Esophagus muscularis mucosa (tissue), 4 donors: ENCODE results near the gene EPB41. TPM values are rescaled to one million over a fixed set of nuclear protein-coding genes. Genes with fewer than 3 reads are reported as not detected.
"Not testable (repeated sequence)": the region's sequence is repeated elsewhere in the genome, so short reads cannot be mapped to it uniquely, and the experiment has no call there.

Experiments used
- DNase-seq: peaks from one replicate; pipeline ENCODE4 v3.0.0-alpha.2; 2017; ENCODE audit errors: extremely low spot score
- H3K27ac ChIP-seq, 4 donors: fragments of 200-600 bp; sonication (generic); replicated peaks in 1 of 4; 1 replicate in 3 of 4; 2 replicates in 1 of 4; pipeline ENCODE4 v1.5.1; 2016 to 2019; ENCODE audit warnings: mild to moderate bottlenecking in 1 of 4
- H3K27me3 ChIP-seq, 4 donors: fragments of 200-600 bp; sonication (generic); one replicate each; pipeline versions ENCODE4 v1.5.1 to v1.6.0; 2016 to 2019
- H3K36me3 ChIP-seq, 4 donors: fragments of 200-600 bp; sonication (generic); one replicate each; pipeline ENCODE4 v1.5.1; 2016 to 2019
- H3K4me1 ChIP-seq, 4 donors: fragments of 200-600 bp; sonication (generic); one replicate each; pipeline ENCODE4 v1.5.1; 2016 to 2019
- H3K4me3 ChIP-seq, 4 donors: fragments of 200-600 bp; sonication (generic); 1 replicate in 2 of 4; 2 replicates in 2 of 4; pipeline ENCODE4 v1.5.1; 2016 to 2019; ENCODE audit warnings: mild to moderate bottlenecking in 4 of 4, moderate library complexity in 1 of 4
- H3K9me3 ChIP-seq, 4 donors: fragments of 200-600 bp; sonication (generic); 1 replicate in 3 of 4; 2 replicates in 1 of 4; pipeline ENCODE4 v1.5.1; 2016 to 2019
- EP300 ChIP-seq: sonication (generic); formaldehyde crosslinking; IDR thresholded peaks from one replicate; pipeline ENCODE4 v1.6.1; 2017; ENCODE audit warnings: antibody characterized with exemption
- POLR2A ChIP-seq: fragments of 450-650 bp; IDR thresholded peaks from one replicate; pipeline ENCODE4 v1.6.1; 2017; ENCODE audit warnings: antibody characterized with exemption, moderate library complexity, mild to moderate bottlenecking, low read depth
- POLR2AphosphoS5 ChIP-seq, 2 donors: sonication (generic); formaldehyde crosslinking; IDR thresholded peaks; one replicate each; pipeline ENCODE4 v1.6.1; 2017; ENCODE audit warnings: antibody characterized with exemption in 2 of 2
- WGBS: methylation state at CpG from one replicate; pipeline ENCODE4 v1.1.5; 2018; 5-methylcytosine and 5-hydroxymethylcytosine counted together
- intact Hi-C: fragments of 100-400 bp; cut with DNase I; formaldehyde crosslinking; loops from one replicate; pipeline ENCODE4 v1.15.1; 2023
- total RNA-seq, 4 donors: library from RNA; depleted of rRNA; stranded (reverse); fragments of >200 nt; gene quantifications; one replicate each; pipeline versions ENCODE4 v1.1.0 to v1.2.1, GENCODE V29; 2016
- TF ChIP-seq, protein P1 (sequence below), 3 experiments: fragments of 200-600 bp in 2 of 3; fragments of 450-650 bp in 1 of 3; sonication (generic) in 2 of 3; IDR thresholded peaks; one replicate each; pipeline ENCODE4 v1.5.1; 2017 to 2019; ENCODE audit warnings: antibody characterized with exemption in 3 of 3, mild to moderate bottlenecking in 2 of 3, moderate library complexity in 1 of 3

EPB41 gene
- total RNA-seq, 4 donors from 2014 or later = 18.2 to 24.6 (median 18.5) TPM

DNA sequence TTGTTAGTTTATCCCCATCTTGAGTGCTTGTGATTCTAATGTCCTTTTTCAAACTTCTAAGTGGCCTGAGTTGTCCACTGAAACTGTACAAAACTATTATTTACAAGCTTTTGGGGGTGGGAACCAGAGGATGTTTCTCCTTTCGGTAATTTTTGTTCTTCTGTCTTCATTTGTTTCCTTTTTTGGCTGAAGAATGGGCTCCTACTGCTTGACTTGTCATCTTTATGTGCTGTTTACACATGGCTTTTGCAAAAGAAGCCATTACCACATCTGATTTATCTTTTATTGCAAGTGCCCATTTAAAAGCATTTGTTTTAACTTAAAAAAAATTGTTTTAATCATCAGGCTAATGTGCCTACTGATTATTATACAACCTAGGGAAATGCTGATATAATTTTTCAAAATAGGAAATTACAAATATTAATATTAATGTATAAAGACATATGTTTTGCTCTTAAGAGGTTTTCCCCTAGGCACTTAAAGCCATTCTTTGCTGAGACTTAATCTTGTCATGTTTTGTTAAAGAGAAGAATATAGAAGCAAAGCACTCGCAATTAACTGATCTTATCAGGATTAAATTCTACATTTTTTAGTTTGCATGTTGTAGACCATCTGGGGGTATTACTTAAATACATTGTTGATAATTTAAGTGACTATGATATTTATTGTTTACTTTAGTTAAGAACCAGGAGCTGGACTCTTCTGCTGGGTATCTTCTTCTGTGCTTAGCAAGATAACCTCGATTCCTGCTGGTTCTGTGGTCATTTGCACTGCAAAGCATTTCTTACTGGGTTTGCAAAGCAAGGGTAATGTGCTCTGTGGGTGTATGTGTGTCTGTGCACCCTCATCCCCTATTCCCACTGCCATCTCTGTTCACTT lies 169.2 kb downstream of the EPB41 start:
- Histone ChIP-seq H3K4me1 (no peaks in the 10 kb centered on the region), H3K9me3 (no peaks in the 10 kb centered on the region), H3K27ac (no peak overlapping the region), H3K27me3 (no peaks in the 10 kb centered on the region), H3K4me3 (no peak overlapping the region), H3K36me3 (no peaks in the 10 kb centered on the region)
- intact Hi-C loops = no loop called here
- DNase-seq = no peak
- TF ChIP-seq POLR2AphosphoS5 (IDR thresholded peaks at IDR 0.05) = no peak
- TF ChIP-seq EP300 = no peak
- TF ChIP-seq, protein P1, sequence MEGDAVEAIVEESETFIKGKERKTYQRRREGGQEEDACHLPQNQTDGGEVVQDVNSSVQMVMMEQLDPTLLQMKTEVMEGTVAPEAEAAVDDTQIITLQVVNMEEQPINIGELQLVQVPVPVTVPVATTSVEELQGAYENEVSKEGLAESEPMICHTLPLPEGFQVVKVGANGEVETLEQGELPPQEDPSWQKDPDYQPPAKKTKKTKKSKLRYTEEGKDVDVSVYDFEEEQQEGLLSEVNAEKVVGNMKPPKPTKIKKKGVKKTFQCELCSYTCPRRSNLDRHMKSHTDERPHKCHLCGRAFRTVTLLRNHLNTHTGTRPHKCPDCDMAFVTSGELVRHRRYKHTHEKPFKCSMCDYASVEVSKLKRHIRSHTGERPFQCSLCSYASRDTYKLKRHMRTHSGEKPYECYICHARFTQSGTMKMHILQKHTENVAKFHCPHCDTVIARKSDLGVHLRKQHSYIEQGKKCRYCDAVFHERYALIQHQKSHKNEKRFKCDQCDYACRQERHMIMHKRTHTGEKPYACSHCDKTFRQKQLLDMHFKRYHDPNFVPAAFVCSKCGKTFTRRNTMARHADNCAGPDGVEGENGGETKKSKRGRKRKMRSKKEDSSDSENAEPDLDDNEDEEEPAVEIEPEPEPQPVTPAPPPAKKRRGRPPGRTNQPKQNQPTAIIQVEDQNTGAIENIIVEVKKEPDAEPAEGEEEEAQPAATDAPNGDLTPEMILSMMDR (IDR thresholded peaks at IDR 0.05) = no peak
- no peak for TF ChIP-seq POLR2A
- WGBS = 71% methylated on average over 3 of the region's 3 CpGs

DNA sequence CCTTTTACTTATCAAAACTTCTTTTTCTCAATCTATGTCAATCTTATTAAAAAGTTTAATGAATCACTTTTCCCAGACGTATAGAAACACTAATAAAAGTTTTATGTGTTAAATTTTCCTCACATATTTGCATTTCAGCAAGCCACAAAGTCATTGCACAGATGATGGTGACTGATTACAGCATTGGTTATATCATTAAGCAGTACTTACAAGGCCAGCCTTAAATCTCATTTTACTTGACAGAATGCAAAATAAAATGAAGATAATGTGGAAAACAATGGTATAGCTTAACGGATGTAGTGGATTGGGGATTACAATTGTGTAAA lies 169.8 kb downstream of the EPB41 start:
- no peaks in the 10 kb centered on the region for H3K36me3 ChIP-seq
- H3K27me3 ChIP-seq = no peaks in the 10 kb centered on the region
- no peak for DNase-seq
- H3K9me3 ChIP-seq = no peaks in the 10 kb centered on the region
- 90% methylated on average over 2 of the region's 2 CpGs for WGBS
- TF ChIP-seq, protein P1 (IDR thresholded peaks at IDR 0.05) = no peak
- TF ChIP-seq POLR2A = no peak
- no peak for TF ChIP-seq EP300
- TF ChIP-seq POLR2AphosphoS5 (IDR thresholded peaks at IDR 0.05) = no peak
- H3K4me3 ChIP-seq = no peak overlapping the region
- H3K27ac ChIP-seq = no peak overlapping the region
- no peaks in the 10 kb centered on the region for H3K4me1 ChIP-seq
- intact Hi-C loops = no loop called here

DNA sequence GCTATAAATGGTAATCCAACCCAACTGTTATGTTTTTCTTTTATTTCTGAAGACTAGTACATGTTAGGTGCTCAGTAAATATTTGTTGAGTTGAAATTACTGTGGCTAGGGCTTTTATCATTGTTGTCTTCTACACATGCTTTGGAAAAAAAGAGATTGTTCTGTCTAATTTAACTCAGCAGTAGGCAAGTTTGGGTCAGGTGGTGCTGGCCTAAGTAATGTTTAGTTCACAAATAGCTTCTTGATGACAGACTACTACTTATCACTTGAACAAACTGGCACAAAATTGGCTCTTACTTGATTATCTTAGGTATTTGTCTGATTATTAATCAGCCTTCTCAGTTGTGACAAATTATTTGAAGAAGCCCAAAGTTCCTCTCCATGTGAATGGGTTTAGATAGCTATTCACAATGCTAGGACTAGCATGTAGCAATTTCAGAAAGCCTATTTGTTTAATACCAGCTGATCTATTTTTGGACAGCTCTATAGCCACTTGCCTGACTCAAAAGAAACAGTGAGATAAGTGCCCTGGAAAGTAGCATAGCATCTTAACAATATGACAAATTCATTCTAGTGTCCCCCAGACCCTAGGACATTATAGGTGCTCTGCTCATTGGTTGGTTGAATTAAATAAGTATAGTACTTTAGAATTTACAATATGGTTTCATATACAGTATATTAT lies 176.7 kb downstream of the EPB41 start:
- Histone ChIP-seq H3K4me1 (no peaks in the 10 kb centered on the region), H3K27ac (no peak overlapping the region), H3K9me3 (no peaks in the 10 kb centered on the region), H3K4me3 (no peak overlapping the region), H3K27me3 (no peaks in the 10 kb centered on the region), H3K36me3 (no peaks in the 10 kb centered on the region)
- TF ChIP-seq, protein P1 (IDR thresholded peaks at IDR 0.05) = no peak
- no peak for TF ChIP-seq EP300
- no peak for TF ChIP-seq POLR2AphosphoS5 (IDR thresholded peaks at IDR 0.05)
- no peak for TF ChIP-seq POLR2A
- no peak for DNase-seq
- intact Hi-C loops = no loop called here

GRCh38 chr1:29092704-29093103 lies 178.3 kb downstream of the EPB41 start:
- intact Hi-C loops, DNase-seq, H3K4me1 ChIP-seq, H3K27me3 ChIP-seq, H3K4me3 ChIP-seq, H3K27ac ChIP-seq, H3K9me3 ChIP-seq, H3K36me3 ChIP-seq: not testable (repeated sequence)
- WGBS = 98% methylated on average over 5 of the region's 5 CpGs

GRCh38 chr1:29094433-29094832 lies 180.1 kb downstream of the EPB41 start:
- Histone ChIP-seq H3K4me1 (no peaks in the 10 kb centered on the region), H3K27ac (no peak overlapping the region), H3K4me3 (no peak overlapping the region), H3K27me3 (no peaks in the 10 kb centered on the region), H3K9me3 (no peaks in the 10 kb centered on the region), H3K36me3 (peaks cover 0 to 15% (median 3%) of the 10 kb centered on the region in 4 donors)
- DNase-seq = no peak
- TF ChIP-seq, protein P1 (IDR thresholded peaks at IDR 0.05) = no peak
- no peak for TF ChIP-seq EP300
- TF ChIP-seq POLR2A = no peak
- no peak for TF ChIP-seq POLR2AphosphoS5 (IDR thresholded peaks at IDR 0.05)
- intact Hi-C loops = no loop called here
- 96% methylated on average over 3 of the region's 3 CpGs for WGBS
